Measurements from ENCODE around the gene CCDC170.

GRCh38 chr6:151509048-151509447 is 15.2 kb downstream of the CCDC170 start:
- TF ChIP-seq, protein P1, sequence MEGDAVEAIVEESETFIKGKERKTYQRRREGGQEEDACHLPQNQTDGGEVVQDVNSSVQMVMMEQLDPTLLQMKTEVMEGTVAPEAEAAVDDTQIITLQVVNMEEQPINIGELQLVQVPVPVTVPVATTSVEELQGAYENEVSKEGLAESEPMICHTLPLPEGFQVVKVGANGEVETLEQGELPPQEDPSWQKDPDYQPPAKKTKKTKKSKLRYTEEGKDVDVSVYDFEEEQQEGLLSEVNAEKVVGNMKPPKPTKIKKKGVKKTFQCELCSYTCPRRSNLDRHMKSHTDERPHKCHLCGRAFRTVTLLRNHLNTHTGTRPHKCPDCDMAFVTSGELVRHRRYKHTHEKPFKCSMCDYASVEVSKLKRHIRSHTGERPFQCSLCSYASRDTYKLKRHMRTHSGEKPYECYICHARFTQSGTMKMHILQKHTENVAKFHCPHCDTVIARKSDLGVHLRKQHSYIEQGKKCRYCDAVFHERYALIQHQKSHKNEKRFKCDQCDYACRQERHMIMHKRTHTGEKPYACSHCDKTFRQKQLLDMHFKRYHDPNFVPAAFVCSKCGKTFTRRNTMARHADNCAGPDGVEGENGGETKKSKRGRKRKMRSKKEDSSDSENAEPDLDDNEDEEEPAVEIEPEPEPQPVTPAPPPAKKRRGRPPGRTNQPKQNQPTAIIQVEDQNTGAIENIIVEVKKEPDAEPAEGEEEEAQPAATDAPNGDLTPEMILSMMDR (IDR thresholded peaks at IDR 0.05; ENCODE audit: borderline replicate concordance, extremely low read depth, low read length, poor library complexity, severe bottlenecking): no peak
- no peak for TF ChIP-seq EZH2 (IDR thresholded peaks at IDR 0.05; ENCODE audit: borderline replicate concordance, low read depth, low read length, severe bottlenecking)
